DMS153 treated with DMSO at 0.1 percent for 48 hours (cell line): ENCODE results near the gene HOXA3.

Experiments
- DNase-seq: peaks from one replicate; lab custom pipeline; 2025; ENCODE audit not compliant: unreplicated experiment; lab: John Stamatoyannopoulos, UW

HOXA3 gene

GRCh38 chr7:27116962-27117886 lies 35.2 kb downstream of the HOXA3 start:
- no peak for DNase-seq

- DNase-seq = no peak
Observed at GRCh38 chr7:27116031-27116961, 36.1 kb downstream of the HOXA3 start.

GRCh38 chr7:27115221-27116026 lies 37.0 kb downstream of the HOXA3 start:
- no peak for DNase-seq

- no peak for DNase-seq
Observed at GRCh38 chr7:27114881-27115220, 37.5 kb downstream of the HOXA3 start.

- DNase-seq = no peak
Observed at GRCh38 chr7:27113991-27114769, 38.2 kb downstream of the HOXA3 start.

- no peak for DNase-seq
Observed at GRCh38 chr7:27112955-27113949, 39.1 kb downstream of the HOXA3 start.

GRCh38 chr7:27112361-27112760 lies 40.0 kb downstream of the HOXA3 start:
- DNase-seq = no peak

GRCh38 chr7:27111751-27112277 lies 40.6 kb downstream of the HOXA3 start:
- DNase-seq = no peak

- DNase-seq = no peak
Observed at GRCh38 chr7:27111042-27111750, 41.2 kb downstream of the HOXA3 start.

GRCh38 chr7:27110186-27111031 lies 42.0 kb downstream of the HOXA3 start:
- DNase-seq = no peak

- no peak for DNase-seq
Observed at GRCh38 chr7:27109466-27110185, 42.8 kb downstream of the HOXA3 start.

- no peak for DNase-seq
Observed at GRCh38 chr7:27108390-27109127, 43.8 kb downstream of the HOXA3 start.

- no peak for DNase-seq
Observed at GRCh38 chr7:27107391-27108381, 44.7 kb downstream of the HOXA3 start.

- no peak for DNase-seq
Observed at GRCh38 chr7:27106901-27107240, 45.5 kb downstream of the HOXA3 start.
